Astrocyte (in vitro differentiated cells and primary cell): ENCODE data around the gene MRTFA. TPM values are rescaled to one million over a fixed set of nuclear protein-coding genes. Genes with fewer than 3 reads are reported as not detected.
"Not testable (repeated sequence)": the region's sequence is repeated elsewhere in the genome, so short reads cannot be mapped to it uniquely, and the experiment has no call there.

ENCODE experiments used
- DNase-seq: peaks from one replicate; pipeline ENCODE4 v3.0.0-alpha.2; 2010; ENCODE audit warnings: low read depth
- FAIRE-seq: peaks from 2 replicates; lab custom pipeline; 2011; peaks lifted over from hg19 to GRCh38; lab: Jason Lieb, UNC
- H2AFZ ChIP-seq: 2 replicates; pipeline ENCODE4 v1.6.0; 2012; ENCODE audit warnings: low read depth, low read length, inconsistent platforms
- H3K27ac ChIP-seq: 2 replicates; pipeline ENCODE4 v1.5.1; 2011; ENCODE audit warnings: low read depth, low read length, inconsistent platforms
- H3K27me3 ChIP-seq: 2 replicates; pipeline ENCODE4 v1.6.0; 2011; ENCODE audit warnings: low read length, inconsistent platforms; ENCODE audit not compliant: insufficient read depth
- H3K36me3 ChIP-seq: 2 replicates; pipeline ENCODE4 v1.5.1; 2011; ENCODE audit warnings: low read length, inconsistent platforms; ENCODE audit not compliant: insufficient read depth
- H3K4me1 ChIP-seq: 2 replicates; pipeline ENCODE4 v1.5.1; 2011; ENCODE audit warnings: low read length, inconsistent platforms; ENCODE audit not compliant: insufficient read depth
- H3K4me2 ChIP-seq: 2 replicates; pipeline ENCODE4 v1.6.0; 2012; ENCODE audit warnings: low read length, inconsistent platforms
- H3K4me3 ChIP-seq: 2 replicates; pipeline ENCODE4 v1.5.1; 2011; ENCODE audit warnings: low read depth, mild to moderate bottlenecking, low read length, inconsistent platforms; ENCODE audit not compliant: insufficient read depth
- H3K79me2 ChIP-seq: 2 replicates; pipeline ENCODE4 v1.6.0; 2012; ENCODE audit warnings: mild to moderate bottlenecking, low read length, inconsistent platforms; ENCODE audit not compliant: insufficient read depth
- H3K9ac ChIP-seq: 2 replicates; pipeline ENCODE4 v1.6.0; 2012; ENCODE audit warnings: mild to moderate bottlenecking, low read length, inconsistent platforms
- H3K9me3 ChIP-seq: 2 replicates; pipeline ENCODE4 v1.5.1; 2012; ENCODE audit warnings: low read depth, mild to moderate bottlenecking, low read length, inconsistent platforms; ENCODE audit not compliant: insufficient read depth
- H4K20me1 ChIP-seq: 2 replicates; pipeline ENCODE4 v1.6.0; 2012; ENCODE audit warnings: low read length, inconsistent platforms; ENCODE audit not compliant: insufficient read depth
- H3K27ac Mint-ChIP-seq: one replicate; pipeline ENCODE4 v1.8.0; 2021; ENCODE audit warnings: mild to moderate bottlenecking, mixed read lengths; ENCODE audit not compliant: unreplicated experiment
- H3K27me3 Mint-ChIP-seq: one replicate; pipeline ENCODE4 v1.8.0; 2021; ENCODE audit warnings: low read depth, mixed read lengths; ENCODE audit not compliant: unreplicated experiment
- H3K36me3 Mint-ChIP-seq: one replicate; pipeline ENCODE4 v1.8.0; 2021; ENCODE audit warnings: low read depth, mixed read lengths; ENCODE audit not compliant: unreplicated experiment
- H3K4me1 Mint-ChIP-seq: one replicate; pipeline ENCODE4 v1.8.0; 2021; ENCODE audit warnings: low read depth, mixed read lengths; ENCODE audit not compliant: unreplicated experiment
- H3K4me3 Mint-ChIP-seq: one replicate; pipeline ENCODE4 v1.8.0; 2021; ENCODE audit warnings: mild to moderate bottlenecking, moderate library complexity, mixed read lengths; ENCODE audit not compliant: unreplicated experiment
- H3K9me3 Mint-ChIP-seq: one replicate; pipeline ENCODE4 v1.8.0; 2021; ENCODE audit warnings: mild to moderate bottlenecking, mixed read lengths; ENCODE audit not compliant: unreplicated experiment
- EZH2 ChIP-seq: IDR thresholded peaks from 2 replicates; pipeline ENCODE4 v1.6.1; 2012; ENCODE audit warnings: mild to moderate bottlenecking, low read length, inconsistent platforms; ENCODE audit not compliant: insufficient read depth
- total RNA-seq: library from RNA; stranded (reverse); gene quantifications from 2 replicates; pipeline ENCODE4 v1.2.1, GENCODE V29; 2021
- TF ChIP-seq, protein P1 (sequence below): IDR thresholded peaks from 2 replicates; pipeline ENCODE4 v1.5.1; 2011; ENCODE audit warnings: low read depth, mild to moderate bottlenecking, inconsistent platforms, low read length, moderate library complexity; ENCODE audit not compliant: insufficient read depth

MRTFA gene
- total RNA-seq, 1 donor from 2014 or later = 74.3 TPM

DNA sequence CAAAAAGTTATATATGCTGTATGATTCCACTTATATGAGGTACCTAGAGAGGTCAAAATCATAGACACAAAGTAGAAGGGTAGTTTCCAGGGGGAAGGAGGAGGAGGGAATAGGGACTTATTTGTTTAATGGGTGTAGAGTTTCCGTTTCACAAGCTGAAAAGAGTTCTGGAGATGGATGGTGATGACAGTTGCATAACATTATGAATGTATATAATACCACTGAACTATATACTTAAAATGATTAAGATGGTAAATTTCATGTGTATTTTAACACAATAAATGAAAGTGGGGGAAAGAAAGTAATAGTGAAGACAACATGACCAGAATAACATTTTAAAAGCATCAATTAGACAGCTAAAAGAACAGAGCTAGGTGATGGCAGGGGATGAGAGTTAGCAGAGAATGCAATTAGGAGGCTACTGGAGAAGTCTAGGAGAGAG is 51.2 kb downstream of the MRTFA start:
- no peak for TF ChIP-seq EZH2
- TF ChIP-seq, protein P1, sequence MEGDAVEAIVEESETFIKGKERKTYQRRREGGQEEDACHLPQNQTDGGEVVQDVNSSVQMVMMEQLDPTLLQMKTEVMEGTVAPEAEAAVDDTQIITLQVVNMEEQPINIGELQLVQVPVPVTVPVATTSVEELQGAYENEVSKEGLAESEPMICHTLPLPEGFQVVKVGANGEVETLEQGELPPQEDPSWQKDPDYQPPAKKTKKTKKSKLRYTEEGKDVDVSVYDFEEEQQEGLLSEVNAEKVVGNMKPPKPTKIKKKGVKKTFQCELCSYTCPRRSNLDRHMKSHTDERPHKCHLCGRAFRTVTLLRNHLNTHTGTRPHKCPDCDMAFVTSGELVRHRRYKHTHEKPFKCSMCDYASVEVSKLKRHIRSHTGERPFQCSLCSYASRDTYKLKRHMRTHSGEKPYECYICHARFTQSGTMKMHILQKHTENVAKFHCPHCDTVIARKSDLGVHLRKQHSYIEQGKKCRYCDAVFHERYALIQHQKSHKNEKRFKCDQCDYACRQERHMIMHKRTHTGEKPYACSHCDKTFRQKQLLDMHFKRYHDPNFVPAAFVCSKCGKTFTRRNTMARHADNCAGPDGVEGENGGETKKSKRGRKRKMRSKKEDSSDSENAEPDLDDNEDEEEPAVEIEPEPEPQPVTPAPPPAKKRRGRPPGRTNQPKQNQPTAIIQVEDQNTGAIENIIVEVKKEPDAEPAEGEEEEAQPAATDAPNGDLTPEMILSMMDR = no peak
- Histone ChIP-seq H3K27ac (no peak overlapping the region), H3K36me3 (peaks cover 8% of the 10 kb centered on the region), H3K9me3 (no peaks in the 10 kb centered on the region), H3K4me1 (no peaks in the 10 kb centered on the region), H3K79me2 (peaks cover 94% of the 10 kb centered on the region), H4K20me1 (peaks cover 83% of the 10 kb centered on the region), H3K4me3 (no peak overlapping the region), H3K27me3 (no peaks in the 10 kb centered on the region), H3K4me2 (no peak overlapping the region), H3K9ac (no peak overlapping the region), H2AFZ (no peak overlapping the region)
- Mint-ChIP-seq H3K9me3 (peaks cover 2% of the 10 kb centered on the region), H3K4me1 (peaks cover 17% of the 10 kb centered on the region), H3K36me3 (peaks cover 7% of the 10 kb centered on the region), H3K4me3 (no peak overlapping the region), H3K27me3 (no peaks in the 10 kb centered on the region), H3K27ac (no peak overlapping the region)
- FAIRE-seq (no peak), DNase-seq (no peak)

DNA sequence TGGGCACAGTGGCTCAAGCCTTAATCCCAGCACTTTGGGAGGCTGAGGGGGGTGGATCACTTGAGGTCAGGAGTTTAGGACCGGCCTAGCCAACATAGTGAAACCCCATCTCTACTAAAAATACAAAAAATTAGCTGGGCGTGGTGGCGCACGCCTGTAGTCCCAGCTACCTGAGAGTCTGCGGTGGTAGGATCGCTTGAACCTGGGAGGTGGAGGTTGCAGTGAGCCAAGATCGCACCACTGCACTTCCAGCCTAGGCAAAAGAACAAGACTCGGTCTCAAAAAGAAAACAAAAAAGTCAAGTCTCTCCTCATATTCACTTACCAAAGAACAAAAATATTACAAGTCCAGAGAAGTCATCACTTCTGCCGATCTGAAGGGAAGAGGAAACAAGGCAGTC is 51.8 kb downstream of the MRTFA start:
- Histone ChIP-seq H4K20me1 (peaks cover 83% of the 10 kb centered on the region), H3K79me2 (peaks cover 95% of the 10 kb centered on the region)
- not testable (repeated sequence) for DNase-seq, H3K9me3 ChIP-seq, FAIRE-seq, H3K27ac Mint-ChIP-seq, H3K27ac ChIP-seq, H3K4me3 Mint-ChIP-seq, H3K9ac ChIP-seq, H3K27me3 Mint-ChIP-seq, H3K36me3 Mint-ChIP-seq, H3K27me3 ChIP-seq, H2AFZ ChIP-seq, H3K4me2 ChIP-seq, H3K36me3 ChIP-seq, H3K4me1 ChIP-seq, H3K4me3 ChIP-seq, H3K9me3 Mint-ChIP-seq
- H3K4me1 Mint-ChIP-seq = peaks cover 17% of the 10 kb centered on the region

DNA sequence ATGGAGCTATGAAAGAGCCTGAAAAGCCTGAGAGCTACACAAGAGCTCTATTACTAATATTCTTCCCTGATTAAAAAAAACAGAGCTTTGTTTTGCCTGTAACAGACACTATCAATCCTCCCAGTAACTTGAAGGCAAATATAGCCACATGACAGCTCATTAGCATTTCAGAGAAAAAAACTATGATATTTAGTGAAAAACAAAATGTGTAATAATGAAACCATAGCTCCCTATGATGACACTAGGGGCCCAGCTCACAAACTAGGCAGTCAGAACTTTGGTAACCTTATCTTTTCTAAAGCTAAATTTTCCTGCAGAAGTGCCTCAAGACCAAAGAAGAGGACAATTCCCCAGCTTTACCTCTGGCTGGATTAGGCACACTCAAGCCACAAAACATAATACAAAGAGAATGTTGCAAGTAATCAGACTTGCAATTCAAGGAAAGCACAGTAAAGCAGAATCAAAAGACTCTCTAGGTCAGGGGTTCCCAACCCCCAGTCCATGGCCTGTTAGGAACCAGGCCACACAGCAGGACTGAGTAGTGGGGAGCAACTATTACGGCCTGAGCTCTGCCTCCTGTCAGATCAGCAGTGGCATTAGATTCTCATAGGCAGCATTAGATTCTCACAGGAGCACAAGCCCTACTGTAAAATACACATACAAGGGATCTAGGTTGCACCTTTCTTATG is 53.3 kb downstream of the MRTFA start:
- H3K9ac ChIP-seq = no peak overlapping the region
- peaks cover 95% of the 10 kb centered on the region for H3K79me2 ChIP-seq
- Mint-ChIP-seq H3K4me1 (peaks cover 15% of the 10 kb centered on the region), H3K27ac (no peak overlapping the region), H3K9me3 (peaks cover 2% of the 10 kb centered on the region), H3K36me3 (peaks cover 8% of the 10 kb centered on the region), H3K4me3 (no peak overlapping the region), H3K27me3 (no peaks in the 10 kb centered on the region)
- DNase-seq (no peak), FAIRE-seq (no peak)
- no peak for TF ChIP-seq EZH2
- TF ChIP-seq, protein P1 = no peak
- H3K4me2 ChIP-seq = no peak overlapping the region
- no peaks in the 10 kb centered on the region for H3K36me3 ChIP-seq
- no peaks in the 10 kb centered on the region for H3K9me3 ChIP-seq
- H3K27ac ChIP-seq = no peak overlapping the region
- no peaks in the 10 kb centered on the region for H3K4me1 ChIP-seq
- H3K4me3 ChIP-seq = no peak overlapping the region
- no peaks in the 10 kb centered on the region for H3K27me3 ChIP-seq
- no peak overlapping the region for H2AFZ ChIP-seq
- peaks cover 79% of the 10 kb centered on the region for H4K20me1 ChIP-seq
